K562 (cell line): Measurements from ENCODE around the gene ZNHIT1. TPM values are rescaled to one million over a fixed set of nuclear protein-coding genes. Genes with fewer than 3 reads are reported as not detected.

Experiments used
- ATAC-seq: fragments of 200-7000 bp; cut with Tn5 transposase; 3 replicates; pipeline ENCODE4 v1.9.1; 2020; ENCODE audit warnings: moderate library complexity
- BruUV-seq: library from RNA; stranded (reverse); fragments of 400-500 nt; replicated peaks from 2 replicates; lab custom pipeline; 2021; lab: Mats Ljungman, UMichigan
- CTCF ChIA-PET: fragments of 300-600 bp; formaldehyde crosslinking; extraction: SDS; loops from one replicate; lab custom pipeline; 2021; ENCODE audit warnings: low intra/inter-chr PET ratio; lab: Yijun Ruan, JAX
- POLR2A ChIA-PET: fragments of 300-600, 350-650 bp; sonication (Branson Sonifier 250); formaldehyde crosslinking; extraction: SDS; loops from one replicate; lab custom pipeline; 2021; ENCODE audit warnings: antibody characterized with exemption, inconsistent platforms; lab: Yijun Ruan, JAX
- DNase-seq, 4 experiments: peaks; one replicate each; pipeline versions ENCODE4 v3.0.0 to v3.0.0-alpha.2; 2011 to 2018; ENCODE audit warnings: low spot score in 3 of 4, mixed read lengths in 3 of 4; ENCODE audit errors: extremely low read depth in 1 of 4
- FAIRE-seq: peaks from 2 replicates; lab custom pipeline; 2011; peaks lifted over from hg19 to GRCh38; lab: Jason Lieb, UNC
- H2AFZ ChIP-seq: 2 replicates; pipeline ENCODE4 v1.6.0; 2011; ENCODE audit warnings: low read depth, low read length, control low read depth, inconsistent platforms
- H3K27ac ChIP-seq: fragments of 200-600 bp; 3 replicates; pipeline ENCODE4 v1.8.0; 2011; ENCODE audit warnings: low read depth, mild to moderate bottlenecking, control low read depth, inconsistent platforms, low read length, moderate library complexity, mixed read lengths; ENCODE audit errors: extremely low read depth
- H3K27me3 ChIP-seq, 2 experiments: fragments of 300-600 bp in 1 of 2; 2 replicates in 1 of 2; 3 replicates in 1 of 2; pipeline versions ENCODE4 v1.6.0 to v1.8.0; 2011; ENCODE audit warnings: inconsistent platforms in 2 of 2, low read length in 2 of 2, mild to moderate bottlenecking in 1 of 2, mixed read lengths in 1 of 2, moderate library complexity in 1 of 2; ENCODE audit not compliant: control insufficient read depth in 2 of 2, insufficient read depth in 2 of 2
- H3K36me3 ChIP-seq: fragments of 300-600 bp; 3 replicates; pipeline ENCODE4 v1.8.0; 2011; ENCODE audit warnings: mild to moderate bottlenecking, low read length, inconsistent platforms; ENCODE audit not compliant: control insufficient read depth, insufficient read depth
- H3K4me1 ChIP-seq, 2 experiments: fragments of 200-600 bp in 1 of 2; replicated peaks in 1 of 2; 2 replicates in 1 of 2; 3 replicates in 1 of 2; pipeline versions ENCODE4 v1.5.1 to v1.8.0; 2011; ENCODE audit warnings: inconsistent platforms in 2 of 2, low read length in 2 of 2, mild to moderate bottlenecking in 1 of 2, mixed read lengths in 1 of 2, moderate library complexity in 1 of 2; ENCODE audit not compliant: control insufficient read depth in 2 of 2, insufficient read depth in 2 of 2
- H3K4me2 ChIP-seq: 2 replicates; pipeline ENCODE4 v1.6.1; 2011; ENCODE audit warnings: low read length, control low read depth, inconsistent platforms, mixed read lengths; ENCODE audit not compliant: insufficient read depth
- H3K4me3 ChIP-seq: fragments of 200-600 bp; sonication (generic), shearing (Covaris generic); 2 replicates; pipeline ENCODE4 v1.5.1; 2016; ENCODE audit warnings: control low read depth, inconsistent platforms
- H3K79me2 ChIP-seq: fragments of 200-600 bp; 3 replicates; pipeline ENCODE4 v1.8.0; 2011; ENCODE audit warnings: low read length, inconsistent platforms; ENCODE audit not compliant: control insufficient read depth, insufficient read depth
- H3K9ac ChIP-seq, 2 experiments: 2 replicates each; pipeline versions ENCODE4 v1.6.0 to v1.6.1; 2011; ENCODE audit warnings: low read depth in 2 of 2, low read length in 2 of 2, control low read depth in 1 of 2, inconsistent platforms in 1 of 2, mild to moderate bottlenecking in 1 of 2, mixed read lengths in 1 of 2; ENCODE audit not compliant: insufficient read depth in 1 of 2
- H3K9me1 ChIP-seq: one replicate; pipeline ENCODE4 v1.6.0; 2011; ENCODE audit warnings: inconsistent platforms, mild to moderate bottlenecking, low read length, moderate library complexity; ENCODE audit not compliant: control insufficient read depth, insufficient read depth
- H3K9me3 ChIP-seq: replicated peaks from 2 replicates; pipeline ENCODE4 v1.5.1; 2011; ENCODE audit warnings: low read depth, low read length, inconsistent platforms; ENCODE audit not compliant: control insufficient read depth, insufficient read depth
- H4K20me1 ChIP-seq: replicated peaks from 2 replicates; pipeline ENCODE4 v1.6.1; 2011; ENCODE audit warnings: low read length, inconsistent platforms, mixed read lengths; ENCODE audit not compliant: control insufficient read depth, insufficient read depth
- ARID1B ChIP-seq: fragments of 450-650 bp; IDR thresholded peaks from 2 replicates; pipeline ENCODE4 v1.6.1; 2016; ENCODE audit warnings: antibody characterized with exemption, mild to moderate bottlenecking, inconsistent platforms
- BRD9 ChIP-seq: fragments of 450-650 bp; IDR thresholded peaks from 2 replicates; pipeline ENCODE4 v1.6.1; 2018; ENCODE audit warnings: low read depth; ENCODE audit not compliant: partially characterized antibody
- CBFA2T3 ChIP-seq: fragments of 450-650 bp; IDR thresholded peaks from 2 replicates; pipeline ENCODE4 v1.6.1; 2017
- FOS ChIP-seq: IDR thresholded peaks from 3 replicates; pipeline ENCODE4 v1.6.1; 2011; ENCODE audit not compliant: insufficient read length; ENCODE audit errors: extremely low read depth
- HIVEP1 ChIP-seq: fragments of 250-450 bp; sonication (Bioruptor Pico); IDR thresholded peaks from 2 replicates; pipeline ENCODE4 v1.4.0; 2020; ENCODE audit warnings: mild to moderate bottlenecking
- MIER1 ChIP-seq: fragments of 450-650 bp; IDR thresholded peaks from 2 replicates; pipeline ENCODE4 v1.6.1; 2016; ENCODE audit warnings: antibody characterized with exemption, mild to moderate bottlenecking, low read depth
- MYNN ChIP-seq, 2 experiments: sonication (generic); formaldehyde crosslinking in 1 of 2; IDR thresholded peaks; 2 replicates each; pipeline versions ENCODE4 v1.5.0 to v1.6.1; 2016 to 2020; ENCODE audit warnings: antibody characterized with exemption in 1 of 2, missing genetic modification reagents in 1 of 2
- NEUROD1 ChIP-seq: fragments of 150-350 bp; IDR thresholded peaks from 2 replicates; pipeline ENCODE4 v1.6.1; 2014; ENCODE audit warnings: borderline replicate concordance, low read length, low read depth; ENCODE audit not compliant: partially characterized antibody
- PHF20 ChIP-seq: fragments of 450-650 bp; IDR thresholded peaks from 2 replicates; pipeline ENCODE4 v1.6.1; 2018; ENCODE audit not compliant: partially characterized antibody
- RBM22 ChIP-seq: fragments of 200-400 bp; formaldehyde crosslinking; IDR thresholded peaks from 2 replicates; pipeline ENCODE4 v1.6.1; 2018; ENCODE audit warnings: low read length, low read depth; ENCODE audit not compliant: poor library complexity, severe bottlenecking
- SMARCA4 ChIP-seq: fragments of 450-650 bp; IDR thresholded peaks from 2 replicates; pipeline ENCODE4 v1.6.1; 2016
- ZBTB40 ChIP-seq, 2 experiments: fragments of 450-650 bp in 1 of 2; sonication (generic) in 1 of 2; formaldehyde crosslinking in 1 of 2; IDR thresholded peaks; 2 replicates each; pipeline versions ENCODE4 v1.7.1 to v1.9.0; 2016 to 2022; ENCODE audit warnings: inconsistent platforms in 1 of 2, mild to moderate bottlenecking in 1 of 2, missing genetic modification reagents in 1 of 2
- ZFP36 ChIP-seq: fragments of 150-350 bp; IDR thresholded peaks from 2 replicates; pipeline ENCODE4 v1.6.1; 2018; ENCODE audit warnings: low read length, low read depth; ENCODE audit not compliant: partially characterized antibody
- ZNF316 ChIP-seq: fragments of 450-650 bp; IDR thresholded peaks from 2 replicates; pipeline ENCODE4 v1.6.1; 2016
- WGBS: fragments of 100-300 bp; shearing (Covaris generic); methylation state at CpG from one replicate; pipeline ENCODE4 v1.1.6; 2016; ENCODE audit warnings: low coverage, mixed read lengths; ENCODE audit not compliant: insufficient coverage; ENCODE audit errors: missing lambda C conversion rate; 5-methylcytosine and 5-hydroxymethylcytosine counted together
- in situ Hi-C: fragments of 300-500 bp; cut with MboI; formaldehyde crosslinking; loops from 4 replicates; pipeline ENCODE4 v1.15.0; 2018; ENCODE audit warnings: inconsistent platforms, mixed read lengths
- intact Hi-C: fragments of 100-400 bp; cut with micrococcal nuclease; formaldehyde crosslinking; loops from 2 replicates; pipeline ENCODE4 v1.14.2; 2022
- polyA plus RNA-seq, 8 experiments: library from polyadenylated mRNA; depleted of rRNA in 4 of 8; stranded (reverse) in 5 of 8; unstranded in 3 of 8; fragments of >200 nt; fragmentation: Nextera tagmentation in 2 of 8; fragmentation: Illumina TruSeq in 1 of 8; extraction: Ambion mirVana in 2 of 8; extraction: Trizol in 1 of 8; gene quantifications; 2 replicates each; pipeline versions ENCODE4 v1.2.1 to v1.2.3, GENCODE V29; 2011 to 2014; ENCODE audit warnings: inconsistent platforms in 1 of 8, missing spikeins in 1 of 8
- total RNA-seq, 7 experiments: library from RNA; depleted of rRNA in 6 of 7; stranded (reverse); fragments of >200 nt in 6 of 7; fragmentation: Illumina TruSeq in 2 of 7; extraction: Trizol in 2 of 7; gene quantifications; 2 replicates each; pipeline versions ENCODE4 v1.2.1 to v1.2.3, GENCODE V29; 2011 to 2021; ENCODE audit warnings: low replicate concordance in 1 of 7

The ZNHIT1 gene
- total and polyA plus RNA-seq, 9 of the 15 experiments (the other 6 are each of a cell fraction or from before 2014, with no cell fraction given) = 6.4 to 162 (median 70.1) TPM

- FAIRE-seq = peak; percentile 71
- Histone ChIP-seq H3K27ac (no peak overlapping the region; the same call in 2 of the 3 replicates), H3K4me2 (peak overlapping the region; percentile 71), H3K79me2 (no peaks in the 10 kb centered on the region), H3K36me3 (no peaks in the 10 kb centered on the region), H3K9me3 (no peaks in the 10 kb centered on the region), H3K9me1 (peaks cover 6% of the 10 kb centered on the region), H3K27me3 (peaks cover 29 to 45% of the 10 kb centered on the region in 2 experiments; a peak in 4 of 5 replicates), H4K20me1 (peaks cover 24% of the 10 kb centered on the region), H3K4me1 (peaks cover 33 to 71% of the 10 kb centered on the region in 2 experiments), H3K9ac (peak overlapping the region in 1 of 2 experiments; percentile 36; a peak in 1 of 4 replicates), H2AFZ (peak overlapping the region; percentile 78), H3K4me3 (no peak overlapping the region)
- no peak for ATAC-seq
- no TSS peak for BruUV-seq
- in situ Hi-C loops = no loop called here
- peak in 3 of 4 experiments; percentile 50 to 61 (median 51) for DNase-seq
- intact Hi-C loops = loop anchor here (2.0 kb wide), 1 partner anchor 24 kb away; no protein-coding TSS in a partner anchor
- WGBS = under 1% methylated on average over 14 of the region's 18 CpGs
- POLR2A ChIA-PET = no interaction called here
- CTCF ChIA-PET = interaction anchor here (2.4 kb wide), 1 partner anchor 25 kb away, joined by 20 read pairs; no protein-coding TSS in a partner anchor
- TF ChIP-seq RBM22 (no peak), CBFA2T3 (peak; percentile 35), ZFP36 (no peak), MIER1 (peak; percentile 63; the same call in 1 of the 2 replicates), HIVEP1 (no peak), BRD9 (peak; percentile 17), NEUROD1 (peak; percentile 60), MYNN (IDR thresholded peaks at IDR 0.05) (no peak), MYNN (CRISPR knock-in tag; IDR thresholded peaks at IDR 0.05) (no peak), SMARCA4 (peak; percentile 85), PHF20 (peak; percentile 19), ZNF316 (no peak), ARID1B (peak; percentile 89), ZBTB40 (IDR thresholded peaks at IDR 0.05) (peak; percentile 32; the same call in 1 of the 2 replicates), ZBTB40 (CRISPR knock-in tag; IDR thresholded peaks at IDR 0.05) (no peak), FOS (peak; percentile 49)
Measured at GRCh38 chr7:101169110-101169837, 48.7 kb upstream of the ZNHIT1 start.
